ENCODE data around the gene SLC6A3.

SLC6A3 gene

GRCh38 chr5:1345876-1346626, 99.2 kb downstream of the SLC6A3 start:
- Histone ChIP-seq H3K9me2 (replicated peaks; ENCODE audit: low read depth, low read length) (no peaks in the 10 kb centered on the region), H3F3A (ENCODE audit: low read depth) (no peaks in the 10 kb centered on the region), H3K9me3 (ENCODE audit: insufficient read depth, low read depth, low read length) (no peaks in the 10 kb centered on the region), H3K79me2 (ENCODE audit: insufficient read depth, low read length) (peaks cover 49% of the 10 kb centered on the region), H4K20me1 (ENCODE audit: insufficient read depth, low read length, poor library complexity, severe bottlenecking) (peaks cover 32% of the 10 kb centered on the region), H2AFZ (ENCODE audit: low read length) (no peak overlapping the region), H3K4me3 (ENCODE audit: low read length, poor library complexity, severe bottlenecking) (peak overlapping the region; percentile 92), H3K4me2 (ENCODE audit: low read depth, low read length, poor library complexity, severe bottlenecking) (peak overlapping the region; percentile 88), H3K9ac (ENCODE audit: low read depth, low read length, poor library complexity, severe bottlenecking) (peak overlapping the region; percentile 92), H3K27me3 (ENCODE audit: insufficient read depth, low read length, poor library complexity, severe bottlenecking) (no peaks in the 10 kb centered on the region), H3K4me1 (ENCODE audit: insufficient read depth, low read length, poor library complexity, severe bottlenecking) (peaks cover 69% of the 10 kb centered on the region), H3K36me3 (ENCODE audit: insufficient read depth, low read length) (peaks cover 15% of the 10 kb centered on the region; the same call in 1 of the 2 replicates)
- no peak for TF ChIP-seq EZH2phosphoT487 (IDR thresholded peaks at IDR 0.05; ENCODE audit: borderline replicate concordance)
- TF ChIP-seq, protein P1, sequence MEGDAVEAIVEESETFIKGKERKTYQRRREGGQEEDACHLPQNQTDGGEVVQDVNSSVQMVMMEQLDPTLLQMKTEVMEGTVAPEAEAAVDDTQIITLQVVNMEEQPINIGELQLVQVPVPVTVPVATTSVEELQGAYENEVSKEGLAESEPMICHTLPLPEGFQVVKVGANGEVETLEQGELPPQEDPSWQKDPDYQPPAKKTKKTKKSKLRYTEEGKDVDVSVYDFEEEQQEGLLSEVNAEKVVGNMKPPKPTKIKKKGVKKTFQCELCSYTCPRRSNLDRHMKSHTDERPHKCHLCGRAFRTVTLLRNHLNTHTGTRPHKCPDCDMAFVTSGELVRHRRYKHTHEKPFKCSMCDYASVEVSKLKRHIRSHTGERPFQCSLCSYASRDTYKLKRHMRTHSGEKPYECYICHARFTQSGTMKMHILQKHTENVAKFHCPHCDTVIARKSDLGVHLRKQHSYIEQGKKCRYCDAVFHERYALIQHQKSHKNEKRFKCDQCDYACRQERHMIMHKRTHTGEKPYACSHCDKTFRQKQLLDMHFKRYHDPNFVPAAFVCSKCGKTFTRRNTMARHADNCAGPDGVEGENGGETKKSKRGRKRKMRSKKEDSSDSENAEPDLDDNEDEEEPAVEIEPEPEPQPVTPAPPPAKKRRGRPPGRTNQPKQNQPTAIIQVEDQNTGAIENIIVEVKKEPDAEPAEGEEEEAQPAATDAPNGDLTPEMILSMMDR (conservative IDR thresholded peaks at IDR 0.05; ENCODE audit: low read length): no peak

- H3F3A ChIP-seq (ENCODE audit: low read depth): no peaks in the 10 kb centered on the region
- no peak for TF ChIP-seq EZH2phosphoT487 (IDR thresholded peaks at IDR 0.05; ENCODE audit: borderline replicate concordance)
- TF ChIP-seq, protein P1 (conservative IDR thresholded peaks at IDR 0.05; ENCODE audit: low read length): no peak
- peaks cover 74% of the 10 kb centered on the region for H3K4me1 ChIP-seq (ENCODE audit: insufficient read depth, low read length, poor library complexity, severe bottlenecking)
- H3K9me3 ChIP-seq (ENCODE audit: insufficient read depth, low read depth, low read length): no peaks in the 10 kb centered on the region
- no peak within 1 kb of the TSS; the same call in 1 of the 2 replicates for H2AFZ ChIP-seq (ENCODE audit: low read length)
- peak within 1 kb of the TSS; percentile 98 for H3K4me3 ChIP-seq (ENCODE audit: low read length, poor library complexity, severe bottlenecking)
- peaks cover 58% of the 10 kb centered on the region for H3K79me2 ChIP-seq (ENCODE audit: insufficient read depth, low read length)
- no peaks in the 10 kb centered on the region for H3K27me3 ChIP-seq (ENCODE audit: insufficient read depth, low read length, poor library complexity, severe bottlenecking)
- H3K36me3 ChIP-seq (ENCODE audit: insufficient read depth, low read length): peaks cover 23% of the 10 kb centered on the region; the same call in 1 of the 2 replicates
- H4K20me1 ChIP-seq (ENCODE audit: insufficient read depth, low read length, poor library complexity, severe bottlenecking): peaks cover 36% of the 10 kb centered on the region
- no peaks in the 10 kb centered on the region for H3K9me2 ChIP-seq (replicated peaks; ENCODE audit: low read depth, low read length)
- H3K9ac ChIP-seq (ENCODE audit: low read depth, low read length, poor library complexity, severe bottlenecking): peak within 1 kb of the TSS; percentile 96
- peak within 1 kb of the TSS; percentile 99 for H3K4me2 ChIP-seq (ENCODE audit: low read depth, low read length, poor library complexity, severe bottlenecking)
These were observed 100.0 kb downstream of the SLC6A3 start, which contains the start of gene CLPTM1L for GRCh38 chr5:1344975-1345838. TSS of gene CLPTM1L (minus strand) at chr5:1345099. CDS start at chr5:1344841, 258 bp downstream.

GRCh38 chr5:1343931-1344901, 101.0 kb downstream of the SLC6A3 start:
- TF ChIP-seq EZH2phosphoT487 (IDR thresholded peaks at IDR 0.05; ENCODE audit: borderline replicate concordance): no peak
- TF ChIP-seq, protein P1 (conservative IDR thresholded peaks at IDR 0.05; ENCODE audit: low read length): no peak
- Histone ChIP-seq H3K79me2 (ENCODE audit: insufficient read depth, low read length) (peaks cover 64% of the 10 kb centered on the region), H3F3A (ENCODE audit: low read depth) (no peaks in the 10 kb centered on the region), H3K4me1 (ENCODE audit: insufficient read depth, low read length, poor library complexity, severe bottlenecking) (peaks cover 67% of the 10 kb centered on the region), H2AFZ (ENCODE audit: low read length) (no peak overlapping the region), H3K27me3 (ENCODE audit: insufficient read depth, low read length, poor library complexity, severe bottlenecking) (no peaks in the 10 kb centered on the region), H3K4me3 (ENCODE audit: low read length, poor library complexity, severe bottlenecking) (peak overlapping the region; percentile 98), H3K36me3 (ENCODE audit: insufficient read depth, low read length) (peaks cover 25% of the 10 kb centered on the region; the same call in 1 of the 2 replicates), H3K4me2 (ENCODE audit: low read depth, low read length, poor library complexity, severe bottlenecking) (peak overlapping the region; percentile 99), H3K9me2 (replicated peaks; ENCODE audit: low read depth, low read length) (no peaks in the 10 kb centered on the region), H4K20me1 (ENCODE audit: insufficient read depth, low read length, poor library complexity, severe bottlenecking) (peaks cover 37% of the 10 kb centered on the region), H3K9me3 (ENCODE audit: insufficient read depth, low read depth, low read length) (no peaks in the 10 kb centered on the region), H3K9ac (ENCODE audit: low read depth, low read length, poor library complexity, severe bottlenecking) (peak overlapping the region; percentile 96)
